K562 (cell line): ENCODE data around the gene DAO. TPM values are rescaled to one million over a fixed set of nuclear protein-coding genes. Genes with fewer than 3 reads are reported as not detected.
A peak's percentile ranks its signal among the peaks of the same experiment; 100 is the strongest.

ENCODE experiments used
- BRF1 ChIP-seq: IDR thresholded peaks from 3 replicates; pipeline ENCODE4 v1.6.1; 2011; ENCODE audit warnings: borderline replicate concordance, mild to moderate bottlenecking; ENCODE audit not compliant: insufficient read length; ENCODE audit errors: extremely low read depth
- CHD4 ChIP-seq: fragments of 200-600 bp; sonication (generic); IDR thresholded peaks from 3 replicates; pipeline ENCODE4 v1.6.1; 2012; ENCODE audit warnings: low read depth, mild to moderate bottlenecking, mixed read lengths, low read length, inconsistent platforms; ENCODE audit not compliant: insufficient read depth, insufficient replicate concordance, poor library complexity, severe bottlenecking
- EP300 ChIP-seq: IDR thresholded peaks from 2 replicates; pipeline ENCODE4 v1.6.1; 2012; ENCODE audit warnings: low read length, improper control_type of control experiment
- EP400 ChIP-seq: fragments of 450-650 bp; IDR thresholded peaks from 2 replicates; pipeline ENCODE4 v1.6.1; 2017; ENCODE audit warnings: antibody characterized with exemption, mild to moderate bottlenecking, moderate library complexity
- ETV1 ChIP-seq: fragments of 450-650 bp; conservative IDR thresholded peaks from 2 replicates; pipeline ENCODE4 v1.6.1; 2016; ENCODE audit warnings: missing genetic modification characterization, control low read depth, low read depth, missing compliant biosample characterization
- EZH2 ChIP-seq: IDR thresholded peaks from 2 replicates; pipeline ENCODE4 v1.6.1; 2012; ENCODE audit warnings: low read depth, mild to moderate bottlenecking, inconsistent platforms, low read length, borderline replicate concordance
- FOXA1 ChIP-seq: fragments of 450-650 bp; IDR thresholded peaks from 2 replicates; pipeline ENCODE4 v1.6.1; 2016; ENCODE audit warnings: mild to moderate bottlenecking, borderline replicate concordance
- FOXA3 ChIP-seq, 2 experiments: fragments of 450-650 bp in 1 of 2; sonication (generic) in 1 of 2; formaldehyde crosslinking; IDR thresholded peaks in 1 of 2; conservative IDR thresholded peaks in 1 of 2; 2 replicates each; pipeline versions ENCODE4 v1.4.0 to v1.8.0; 2020 to 2022; ENCODE audit warnings: mild to moderate bottlenecking in 2 of 2, missing genetic modification reagents in 1 of 2
- GTF2B ChIP-seq: IDR thresholded peaks from 2 replicates; pipeline ENCODE4 v1.6.1; 2011; ENCODE audit not compliant: insufficient read length; ENCODE audit errors: extremely low read depth
- HSF4 ChIP-seq: fragments of 250-450 bp; sonication (Bioruptor Pico); IDR thresholded peaks from 2 replicates; pipeline ENCODE4 v2.1.2; 2022; ENCODE audit warnings: mild to moderate bottlenecking, moderate library complexity, borderline replicate concordance
- JUN ChIP-seq, 2 experiments: sonication (generic) in 1 of 2; formaldehyde crosslinking in 1 of 2; IDR thresholded peaks; 2 replicates each; pipeline versions ENCODE4 v1.6.1 to v1.8.0; 2012 to 2022; ENCODE audit warnings: borderline replicate concordance in 2 of 2, mild to moderate bottlenecking in 2 of 2, improper control_type of control experiment in 1 of 2, low read depth in 1 of 2, low read length in 1 of 2, missing genetic modification reagents in 1 of 2
- MCM3 ChIP-seq: fragments of 450-650 bp; IDR thresholded peaks from 2 replicates; pipeline ENCODE4 v1.6.1; 2016
- NFXL1 ChIP-seq: fragments of 450-650 bp; formaldehyde crosslinking; IDR thresholded peaks from 2 replicates; pipeline ENCODE4 v1.4.0; 2021; ENCODE audit warnings: mild to moderate bottlenecking
- POLR2G ChIP-seq: fragments of 200-400 bp; formaldehyde crosslinking; IDR thresholded peaks from 2 replicates; pipeline ENCODE4 v1.6.1; 2017; ENCODE audit warnings: low read depth, mild to moderate bottlenecking, antibody characterized with exemption, low read length, moderate library complexity
- RFX1 ChIP-seq: fragments of 450-650 bp; IDR thresholded peaks from 2 replicates; pipeline ENCODE4 v1.6.1; 2016; ENCODE audit warnings: mild to moderate bottlenecking, moderate library complexity
- RUNX1 ChIP-seq: sonication (generic); IDR thresholded peaks from 2 replicates; pipeline ENCODE4 v1.6.1; 2016; ENCODE audit warnings: antibody characterized with exemption, low read depth
- SIN3B ChIP-seq: fragments of 450-650 bp; IDR thresholded peaks from 2 replicates; pipeline ENCODE4 v1.6.1; 2017; ENCODE audit warnings: low read depth, mild to moderate bottlenecking, moderate library complexity
- TAF1 ChIP-seq: IDR thresholded peaks from 2 replicates; pipeline ENCODE4 v1.6.1; 2011; ENCODE audit warnings: mild to moderate bottlenecking, low read length, moderate library complexity; ENCODE audit not compliant: insufficient read depth, control insufficient read depth, severe bottlenecking; ENCODE audit errors: extremely low read depth
- TCF7 ChIP-seq: sonication (generic); IDR thresholded peaks from 2 replicates; pipeline ENCODE4 v1.6.1; 2016; ENCODE audit warnings: antibody characterized with exemption, borderline replicate concordance
- ZBTB49 ChIP-seq: sonication (generic); formaldehyde crosslinking; IDR thresholded peaks from 2 replicates; pipeline ENCODE4 v1.8.0; 2022; ENCODE audit warnings: missing genetic modification reagents, mild to moderate bottlenecking, borderline replicate concordance
- ZNF395 ChIP-seq: fragments of 200-800 bp; sonication (Bioruptor generic); IDR thresholded peaks from 2 replicates; pipeline ENCODE4 v1.6.1; 2017; ENCODE audit warnings: missing genetic modification characterization, missing compliant biosample characterization
- ZNF584 ChIP-seq: fragments of 200-800 bp; sonication (Bioruptor generic); IDR thresholded peaks from 2 replicates; pipeline ENCODE4 v1.6.1; 2016; ENCODE audit warnings: low read depth, mild to moderate bottlenecking, missing genetic modification characterization, missing compliant biosample characterization
- polyA plus RNA-seq, 8 experiments: library from polyadenylated mRNA; depleted of rRNA in 4 of 8; stranded (reverse) in 5 of 8; unstranded in 3 of 8; fragments of >200 nt; fragmentation: Nextera tagmentation in 2 of 8; fragmentation: Illumina TruSeq in 1 of 8; extraction: Ambion mirVana in 2 of 8; extraction: Trizol in 1 of 8; gene quantifications; 2 replicates each; pipeline versions ENCODE4 v1.2.1 to v1.2.3, GENCODE V29; 2011 to 2014; ENCODE audit warnings: inconsistent platforms in 1 of 8, missing spikeins in 1 of 8
- total RNA-seq, 7 experiments: library from RNA; depleted of rRNA in 6 of 7; stranded (reverse); fragments of >200 nt in 6 of 7; fragmentation: Illumina TruSeq in 2 of 7; extraction: Trizol in 2 of 7; gene quantifications; 2 replicates each; pipeline versions ENCODE4 v1.2.1 to v1.2.3, GENCODE V29; 2011 to 2021; ENCODE audit warnings: low replicate concordance in 1 of 7

The DAO gene
- total and polyA plus RNA-seq, 9 of the 15 experiments (the other 6 are each of a cell fraction or from before 2014, with no cell fraction given) = not detected

- peak; percentile 94 for TF ChIP-seq ZNF395 (CRISPR knock-in tag)
- peak; percentile 55; the same call in 1 of the 2 replicates for TF ChIP-seq RUNX1
- TF ChIP-seq ZNF584 = peak; percentile 98
- TF ChIP-seq TCF7 = no peak
- TF ChIP-seq BRF1 = no peak
- 0 out of 4 replicates have a peak, but pooled peaks of 1 of the 2 experiments have one; percentile 29 for TF ChIP-seq FOXA3 (CRISPR knock-in tag; conservative IDR thresholded peaks at IDR 0.05 in 1 of 2, IDR thresholded peaks at IDR 0.05 in 1 of 2)
- TF ChIP-seq GTF2B = no peak
- TF ChIP-seq EP400 = no peak; the same call in 1 of the 2 replicates
- TF ChIP-seq EP300 = peak; percentile 70
- no peak for TF ChIP-seq RFX1
- TF ChIP-seq FOXA1 = no peak
- no peak for TF ChIP-seq ZBTB49
- TF ChIP-seq CHD4 = no peak
- peak; percentile 29 for TF ChIP-seq TAF1
- TF ChIP-seq HSF4 (CRISPR knock-in tag) = no peak
- peak; percentile 97 for TF ChIP-seq ETV1 (tag)
- no peak for TF ChIP-seq MCM3
- peak; percentile 87 for TF ChIP-seq JUN (IDR thresholded peaks at IDR 0.05; ENCODE audit: borderline replicate concordance, low read depth, low read length)
- TF ChIP-seq JUN (CRISPR knock-in tag; IDR thresholded peaks at IDR 0.05; ENCODE audit: borderline replicate concordance) = peak; percentile 97; the same call in 1 of the 2 replicates
- no peak for TF ChIP-seq SIN3B
- TF ChIP-seq EZH2 = no peak
- 0 out of 2 replicates have a peak, but pooled peaks have one; percentile 65 for TF ChIP-seq NFXL1
- peak; percentile 48 for TF ChIP-seq POLR2G
Observed at GRCh38 chr12:108838194-108839017, 41.5 kb upstream of the DAO start (continued).
